PC-3 (cell line): ENCODE measurements around the gene SFMBT1. TPM values are rescaled to one million over a fixed set of nuclear protein-coding genes. Genes with fewer than 3 reads are reported as not detected.

ENCODE experiments used
- ATAC-seq: fragments of 200-7000 bp; cut with Tn5 transposase; 2 replicates; pipeline ENCODE4 v1.9.1; 2020; ENCODE audit warnings: mild to moderate bottlenecking, moderate library complexity
- BruUV-seq: library from RNA; stranded (reverse); fragments of 400-500 nt; replicated peaks from 2 replicates; lab custom pipeline; 2021; lab: Mats Ljungman, UMichigan
- CTCF ChIA-PET: fragments of 300-600 bp; sonication (Branson Sonifier 250); formaldehyde crosslinking; loops from one replicate; lab custom pipeline; 2022; ENCODE audit warnings: antibody characterized with exemption; lab: Charles Lee
- POLR2A ChIA-PET: fragments of 300-600 bp; sonication (Branson Sonifier 250); formaldehyde crosslinking; loops from one replicate; lab custom pipeline; 2022; ENCODE audit warnings: antibody characterized with exemption; ENCODE audit not compliant: unreplicated experiment; lab: Charles Lee
- DNase-seq: peaks from one replicate; pipeline ENCODE4 v3.0.0-alpha.2; 2015
- H2AFZ ChIP-seq: fragments of 300-600 bp; sonication (generic); 2 replicates; pipeline ENCODE4 v1.6.0; 2016; ENCODE audit warnings: antibody characterized with exemption, low read length
- H3F3A ChIP-seq: fragments of 300-600 bp; sonication (generic); one replicate; pipeline ENCODE4 v1.6.0; 2017; ENCODE audit warnings: antibody characterized with exemption, low read length, control low read depth, mild to moderate bottlenecking; ENCODE audit not compliant: unreplicated experiment
- H3K27ac ChIP-seq: fragments of 300-600 bp; sonication (generic); 2 replicates; pipeline ENCODE4 v1.5.1; 2016; ENCODE audit warnings: mild to moderate bottlenecking, low read length
- H3K27me3 ChIP-seq: fragments of 300-600 bp; sonication (generic); 2 replicates; pipeline ENCODE4 v1.6.1; 2016; ENCODE audit warnings: low read length, mixed read lengths
- H3K36me3 ChIP-seq: fragments of 300-600 bp; sonication (generic); 2 replicates; pipeline ENCODE4 v1.6.1; 2016; ENCODE audit warnings: low read depth, mixed run types, low read length, mixed read lengths
- H3K4me1 ChIP-seq: fragments of 300-600 bp; sonication (generic); 2 replicates; pipeline ENCODE4 v1.5.1; 2016; ENCODE audit warnings: low read length; ENCODE audit not compliant: insufficient read depth
- H3K4me2 ChIP-seq: fragments of 300-600 bp; sonication (generic); 2 replicates; pipeline ENCODE4 v1.6.0; 2016; ENCODE audit warnings: low read length
- H3K4me3 ChIP-seq: fragments of 300-600 bp; sonication (generic); 2 replicates; pipeline ENCODE4 v1.5.1; 2016; ENCODE audit warnings: mild to moderate bottlenecking, low read length, mixed read lengths
- H3K79me2 ChIP-seq: fragments of 300-600 bp; sonication (generic); 2 replicates; pipeline ENCODE4 v1.6.1; 2017; ENCODE audit warnings: low read length, mixed read lengths
- H3K9ac ChIP-seq: fragments of 300-600 bp; sonication (generic); 2 replicates; pipeline ENCODE4 v1.6.0; 2016; ENCODE audit warnings: mild to moderate bottlenecking, low read length
- H3K9me2 ChIP-seq: fragments of 300-600 bp; sonication (generic); replicated peaks from 2 replicates; pipeline ENCODE4 v1.6.1; 2016; ENCODE audit warnings: mixed run types, low read length, mixed read lengths
- H3K9me3 ChIP-seq: fragments of 300-600 bp; sonication (generic); 2 replicates; pipeline ENCODE4 v1.6.1; 2016; ENCODE audit warnings: low read length, mixed read lengths
- H4K20me1 ChIP-seq: fragments of 300-600 bp; sonication (generic); 2 replicates; pipeline ENCODE4 v1.6.1; 2016; ENCODE audit warnings: low read length, mixed read lengths
- CTCF ChIP-seq: fragments of 300-600 bp; sonication (generic); conservative IDR thresholded peaks from 2 replicates; pipeline ENCODE4 v1.5.1; 2017; ENCODE audit warnings: antibody characterized with exemption, low read depth, mild to moderate bottlenecking, low read length
- EZH2 ChIP-seq: fragments of 300-600 bp; sonication (generic); IDR thresholded peaks from one replicate; pipeline ENCODE4 v1.6.1; 2017; ENCODE audit warnings: antibody characterized with exemption, mild to moderate bottlenecking, low read length; ENCODE audit not compliant: unreplicated experiment
- EZH2phosphoT487 ChIP-seq: fragments of 300-600 bp; sonication (generic); IDR thresholded peaks from 2 replicates; pipeline ENCODE4 v1.6.1; 2018; ENCODE audit warnings: mild to moderate bottlenecking, antibody characterized with exemption, low read length, borderline replicate concordance
- intact Hi-C: fragments of 100-400 bp; cut with micrococcal nuclease; formaldehyde crosslinking; loops from 2 replicates; pipeline ENCODE4 v1.9.0; 2023
- total RNA-seq: library from RNA; depleted of rRNA; stranded (reverse); fragments of >200 nt; gene quantifications from 2 replicates; pipeline ENCODE4 v1.2.3, GENCODE V29; 2014

Gene SFMBT1
- total RNA-seq, 1 experiment from 2014 or later = 10.8 TPM

- H4K20me1 ChIP-seq = no peaks in the 10 kb centered on the region
- H3K4me3 ChIP-seq = no peak overlapping the region
- H3K4me2 ChIP-seq = no peak overlapping the region
- ChIA-PET CTCF (no interaction called here), POLR2A (no interaction called here)
- H3F3A ChIP-seq = no peaks in the 10 kb centered on the region
- H3K9me2 ChIP-seq = no peaks in the 10 kb centered on the region
- no peak overlapping the region for H3K27ac ChIP-seq
- H3K79me2 ChIP-seq = peaks cover 5% of the 10 kb centered on the region; the same call in 1 of the 2 replicates
- ATAC-seq = peak; percentile 73
- no peaks in the 10 kb centered on the region for H3K27me3 ChIP-seq
- no peak overlapping the region for H3K9ac ChIP-seq
- intact Hi-C loops = no loop called here
- no peaks in the 10 kb centered on the region for H3K36me3 ChIP-seq
- H3K4me1 ChIP-seq = no peaks in the 10 kb centered on the region
- no peaks in the 10 kb centered on the region for H3K9me3 ChIP-seq
- peak; percentile 30 for DNase-seq
- BruUV-seq = no TSS peak
- no peak overlapping the region for H2AFZ ChIP-seq
- TF ChIP-seq EZH2phosphoT487 = no peak
- TF ChIP-seq EZH2 = no peak
- TF ChIP-seq CTCF = no peak
These were observed 63.0 kb downstream of the SFMBT1 start for GRCh38 chr3:52982839-52983238.

GRCh38 chr3:52979190-52979983 is 66.5 kb downstream of the SFMBT1 start:
- no peak overlapping the region for H3K4me2 ChIP-seq
- no peaks in the 10 kb centered on the region for H3K27me3 ChIP-seq
- TF ChIP-seq EZH2phosphoT487 = no peak
- no peak for TF ChIP-seq EZH2
- TF ChIP-seq CTCF = no peak
- H2AFZ ChIP-seq = no peak overlapping the region
- BruUV-seq = no TSS peak
- intact Hi-C loops = no loop called here
- H3K4me1 ChIP-seq = no peaks in the 10 kb centered on the region
- ChIA-PET CTCF (no interaction called here), POLR2A (no interaction called here)
- no peaks in the 10 kb centered on the region for H3F3A ChIP-seq
- no peak overlapping the region for H3K4me3 ChIP-seq
- H3K9me3 ChIP-seq = no peaks in the 10 kb centered on the region
- H3K9me2 ChIP-seq = no peaks in the 10 kb centered on the region
- H3K36me3 ChIP-seq = no peaks in the 10 kb centered on the region
- H3K79me2 ChIP-seq = peaks cover 22% of the 10 kb centered on the region
- H3K9ac ChIP-seq = no peak overlapping the region
- H3K27ac ChIP-seq = no peak overlapping the region
- DNase-seq (no peak), ATAC-seq (no peak)
- H4K20me1 ChIP-seq = no peaks in the 10 kb centered on the region

GRCh38 chr3:52978109-52978754 is 67.6 kb downstream of the SFMBT1 start:
- H3K79me2 ChIP-seq = peaks cover 27% of the 10 kb centered on the region
- ATAC-seq (no peak), DNase-seq (no peak)
- intact Hi-C loops = no loop called here
- H3K4me2 ChIP-seq = no peak overlapping the region
- POLR2A ChIA-PET = interaction anchor here (0.6 kb wide), 1 partner anchor 207 kb away, joined by 5 read pairs; the partner anchor contains the start of gene NEK4
- no peaks in the 10 kb centered on the region for H3K36me3 ChIP-seq
- TF ChIP-seq EZH2 (no peak), CTCF (no peak), EZH2phosphoT487 (no peak)
- H3K27ac ChIP-seq = no peak overlapping the region
- H3K4me1 ChIP-seq = no peaks in the 10 kb centered on the region
- no peak overlapping the region for H2AFZ ChIP-seq
- H4K20me1 ChIP-seq = no peaks in the 10 kb centered on the region
- H3F3A ChIP-seq = no peaks in the 10 kb centered on the region
- H3K9ac ChIP-seq = no peak overlapping the region
- no peaks in the 10 kb centered on the region for H3K9me2 ChIP-seq
- no peaks in the 10 kb centered on the region for H3K27me3 ChIP-seq
- H3K9me3 ChIP-seq = no peaks in the 10 kb centered on the region
- CTCF ChIA-PET = no interaction called here
- no peak overlapping the region for H3K4me3 ChIP-seq
- no TSS peak for BruUV-seq
